Measurements from ENCODE around the gene PDE4D.

GRCh38 chr5:59609501-59610265 is 283.8 kb downstream of the PDE4D start:
- TF ChIP-seq POLR2A (IDR thresholded peaks at IDR 0.05; ENCODE audit: low read depth, low read length) (no peak), CTCF (IDR thresholded peaks at IDR 0.05; ENCODE audit: extremely low read depth in 1 of 2, insufficient read depth in 1 of 2, low read depth in 1 of 2, low read length in 2 of 2) (no peak), MAX (IDR thresholded peaks at IDR 0.05; ENCODE audit: insufficient read depth, insufficient read length) (no peak), FOS (IDR thresholded peaks at IDR 0.05; ENCODE audit: borderline replicate concordance, insufficient read depth, low read length) (no peak), POLR2AphosphoS5 (IDR thresholded peaks at IDR 0.05; ENCODE audit: insufficient read depth, low read depth, low read length) (no peak), EZH2 (IDR thresholded peaks at IDR 0.05; ENCODE audit: borderline replicate concordance, low read depth, low read length, severe bottlenecking) (no peak)

All from endothelial cell of umbilical vein (primary cell).